GM12878 (cell line): Measurements from ENCODE around the gene ANO3. TPM values are rescaled to one million over a fixed set of nuclear protein-coding genes. Genes with fewer than 3 reads are reported as not detected.

Source experiments
- ATAC-seq: fragments of 200-7000 bp; cut with Tn5 transposase; 3 replicates; pipeline ENCODE4 v1.9.1; 2020; ENCODE audit warnings: mild to moderate bottlenecking, moderate library complexity
- BruUV-seq: library from RNA; stranded (reverse); fragments of 400-500 nt; replicated peaks from 2 replicates; lab custom pipeline; 2021; lab: Mats Ljungman, UMichigan
- CTCF ChIA-PET: fragments of 300-600 bp; sonication (Branson Sonifier 250); formaldehyde crosslinking; extraction: SDS; loops from one replicate; lab custom pipeline; 2021; ENCODE audit warnings: inconsistent platforms; lab: Yijun Ruan, JAX
- POLR2A ChIA-PET: fragments of 350-600 bp; formaldehyde crosslinking; extraction: SDS; loops from one replicate; lab custom pipeline; 2021; ENCODE audit warnings: inconsistent platforms; lab: Charles Lee
- RAD21 ChIA-PET: fragments of 300-600 bp; sonication (Branson Sonifier 250); formaldehyde crosslinking; loops from one replicate; lab custom pipeline; 2023; ENCODE audit warnings: antibody characterized with exemption; ENCODE audit not compliant: unreplicated experiment; lab: Charles Lee
- SMC1A ChIA-PET: fragments of 300-600 bp; sonication (Branson Sonifier 250); formaldehyde crosslinking; loops from one replicate; lab custom pipeline; 2023; ENCODE audit not compliant: unreplicated experiment, uncharacterized antibody; lab: Charles Lee
- DNase-seq: peaks from one replicate; pipeline ENCODE4 v3.0.0-alpha.2; 2011; ENCODE audit warnings: low read depth, low spot score
- FAIRE-seq: peaks from 3 replicates; lab custom pipeline; 2011; peaks lifted over from hg19 to GRCh38; lab: Jason Lieb, UNC
- H2AFZ ChIP-seq: 2 replicates; pipeline ENCODE4 v1.6.0; 2011; ENCODE audit warnings: low read depth, low read length, control low read depth; ENCODE audit not compliant: control insufficient read depth
- H3K27ac ChIP-seq: 2 replicates; pipeline ENCODE4 v1.5.1; 2011; ENCODE audit warnings: control low read depth; ENCODE audit not compliant: control insufficient read depth, insufficient read depth
- H3K27me3 ChIP-seq, 2 experiments: replicated peaks in 1 of 2; 2 replicates each; pipeline versions ENCODE4 v1.6.0 to v1.6.1; 2011; ENCODE audit warnings: low read length in 1 of 2; ENCODE audit not compliant: control insufficient read depth in 2 of 2, insufficient read depth in 2 of 2
- H3K36me3 ChIP-seq, 2 experiments: 2 replicates each; pipeline ENCODE4 v1.5.1; 2011; ENCODE audit warnings: low read length in 1 of 2; ENCODE audit not compliant: control insufficient read depth in 2 of 2, insufficient read depth in 2 of 2
- H3K4me1 ChIP-seq: 2 replicates; pipeline ENCODE4 v1.6.1; 2011; ENCODE audit warnings: mild to moderate bottlenecking, low read length, moderate library complexity, mixed read lengths; ENCODE audit not compliant: control insufficient read depth, insufficient read depth
- H3K4me2 ChIP-seq: 2 replicates; pipeline ENCODE4 v1.6.0; 2011; ENCODE audit warnings: control low read depth; ENCODE audit not compliant: control insufficient read depth, insufficient read depth
- H3K4me3 ChIP-seq: fragments of 200-600 bp; sonication (generic); 2 replicates; pipeline ENCODE4 v1.5.1; 2016
- H3K79me2 ChIP-seq: 2 replicates; pipeline ENCODE4 v1.6.0; 2011; ENCODE audit warnings: low read length; ENCODE audit not compliant: control insufficient read depth, insufficient read depth
- H3K9ac ChIP-seq: 2 replicates; pipeline ENCODE4 v1.8.0; 2011; ENCODE audit warnings: low read length, control low read depth, mixed read lengths; ENCODE audit not compliant: control insufficient read depth, insufficient read depth
- H3K9me3 ChIP-seq: replicated peaks from 3 replicates; pipeline ENCODE4 v1.5.1; 2011; ENCODE audit warnings: mild to moderate bottlenecking, low read length; ENCODE audit not compliant: control insufficient read depth, insufficient read depth
- H4K20me1 ChIP-seq: 2 replicates; pipeline ENCODE4 v1.6.0; 2011; ENCODE audit not compliant: control insufficient read depth, insufficient read depth
- CBFB ChIP-seq: IDR thresholded peaks from 2 replicates; pipeline ENCODE4 v1.6.1; 2016; ENCODE audit warnings: antibody characterized with exemption, low read depth
- CBX3 ChIP-seq: fragments of 200-600 bp; sonication (generic); IDR thresholded peaks from 2 replicates; pipeline ENCODE4 v1.6.1; 2016; ENCODE audit warnings: low read depth, borderline replicate concordance
- CBX5 ChIP-seq: sonication (generic); IDR thresholded peaks from 2 replicates; pipeline ENCODE4 v1.6.1; 2016; ENCODE audit warnings: low read depth, moderate library complexity, mild to moderate bottlenecking, inconsistent platforms
- CEBPB ChIP-seq, 2 experiments: fragments of 150-350 bp in 1 of 2; IDR thresholded peaks; 2 replicates each; pipeline ENCODE4 v1.6.1; 2012 to 2014; ENCODE audit warnings: low read depth in 2 of 2, low read length in 2 of 2, borderline replicate concordance in 1 of 2, inconsistent platforms in 1 of 2
- CUX1 ChIP-seq: IDR thresholded peaks from 2 replicates; pipeline ENCODE4 v1.6.1; 2012; ENCODE audit warnings: improper control_type of control experiment, low read depth, low read length; ENCODE audit not compliant: insufficient replicate concordance
- GABPA ChIP-seq: IDR thresholded peaks from 2 replicates; pipeline ENCODE4 v1.6.1; 2014; ENCODE audit warnings: antibody characterized with exemption, low read depth, mild to moderate bottlenecking, inconsistent platforms
- HDAC2 ChIP-seq: fragments of 200-600 bp; sonication (generic); IDR thresholded peaks from 2 replicates; pipeline ENCODE4 v1.6.1; 2017
- HDAC6 ChIP-seq: fragments of 200-600 bp; sonication (generic); IDR thresholded peaks from one replicate; pipeline ENCODE4 v1.8.0; 2017; ENCODE audit warnings: antibody characterized with exemption; ENCODE audit not compliant: unreplicated experiment
- KLF5 ChIP-seq: fragments of 450-650 bp; IDR thresholded peaks from 2 replicates; pipeline ENCODE4 v1.6.1; 2014; ENCODE audit warnings: mild to moderate bottlenecking; ENCODE audit not compliant: partially characterized antibody
- NBN ChIP-seq: fragments of 450-650 bp; IDR thresholded peaks from 2 replicates; pipeline ENCODE4 v1.6.1; 2016
- NFYA ChIP-seq: IDR thresholded peaks from 2 replicates; pipeline ENCODE4 v1.6.1; 2011; ENCODE audit warnings: low read depth, mild to moderate bottlenecking, low read length, improper control_type of control experiment, borderline replicate concordance
- NR2C2 ChIP-seq: IDR thresholded peaks from 2 replicates; pipeline ENCODE4 v1.6.1; 2011; ENCODE audit warnings: borderline replicate concordance, low read depth; ENCODE audit not compliant: control insufficient read depth, insufficient read length
- SIN3A ChIP-seq: IDR thresholded peaks from 2 replicates; pipeline ENCODE4 v1.6.1; 2012; ENCODE audit warnings: low read depth, low read length, improper control_type of control experiment
- SPI1 ChIP-seq: IDR thresholded peaks from 2 replicates; pipeline ENCODE4 v1.6.1; 2011; ENCODE audit warnings: low read depth, mild to moderate bottlenecking, low read length, moderate library complexity, borderline replicate concordance; ENCODE audit not compliant: insufficient read depth
- TBL1XR1 ChIP-seq: IDR thresholded peaks from 2 replicates; pipeline ENCODE4 v1.6.1; 2012; ENCODE audit warnings: low read depth, low read length, improper control_type of control experiment
- WGBS: methylation state at CpG from one replicate; pipeline ENCODE4 v1.1.6; 2016; ENCODE audit warnings: low lambda C conversion rate; ENCODE audit not compliant: insufficient replicate concordance, insufficient coverage; ENCODE audit errors: missing lambda C conversion rate; 5-methylcytosine and 5-hydroxymethylcytosine counted together
- in situ Hi-C: fragments of 300-500 bp; cut with MboI; formaldehyde crosslinking; loops from 9 replicates; pipeline ENCODE4 v1.14.3; 2018; ENCODE audit warnings: mixed read lengths
- intact Hi-C: fragments of 100-400 bp; cut with micrococcal nuclease; formaldehyde crosslinking; loops from one replicate; pipeline ENCODE4 v1.14.2; 2022; ENCODE audit not compliant: unreplicated experiment
- polyA plus RNA-seq, 11 experiments: library from polyadenylated mRNA; depleted of rRNA in 4 of 11; unstranded in 6 of 11; stranded (reverse) in 5 of 11; fragments of >200 nt; fragmentation: Nextera tagmentation in 4 of 11; fragmentation: Illumina TruSeq in 1 of 11; extraction: Ambion mirVana in 4 of 11; extraction: Trizol in 1 of 11; gene quantifications; 1 replicate in 1 of 11; 2 replicates in 10 of 11; pipeline versions ENCODE4 v1.2.1 to v1.2.3, GENCODE V29; 2011 to 2016; ENCODE audit warnings: inconsistent platforms in 2 of 11, missing spikeins in 2 of 11, low read depth in 1 of 11
- total RNA-seq, 4 experiments: library from RNA; depleted of rRNA in 3 of 4; stranded (reverse); fragments of >200 nt in 3 of 4; fragmentation: Illumina TruSeq in 1 of 4; extraction: Trizol in 1 of 4; gene quantifications; 2 replicates each; pipeline versions ENCODE4 v1.2.1 to v1.2.3, GENCODE V29; 2013 to 2021
- TF ChIP-seq, protein P1 (sequence below): fragments of 450-650 bp; formaldehyde crosslinking; IDR thresholded peaks from 2 replicates; pipeline ENCODE4 v1.4.0; 2020; ENCODE audit warnings: mild to moderate bottlenecking, moderate library complexity

Gene ANO3
- total and polyA plus RNA-seq, 10 of the 15 experiments (the other 5 are each of a cell fraction or from before 2014, with no cell fraction given): 0.13 to 5.9 (median 0.44) TPM

DNA sequence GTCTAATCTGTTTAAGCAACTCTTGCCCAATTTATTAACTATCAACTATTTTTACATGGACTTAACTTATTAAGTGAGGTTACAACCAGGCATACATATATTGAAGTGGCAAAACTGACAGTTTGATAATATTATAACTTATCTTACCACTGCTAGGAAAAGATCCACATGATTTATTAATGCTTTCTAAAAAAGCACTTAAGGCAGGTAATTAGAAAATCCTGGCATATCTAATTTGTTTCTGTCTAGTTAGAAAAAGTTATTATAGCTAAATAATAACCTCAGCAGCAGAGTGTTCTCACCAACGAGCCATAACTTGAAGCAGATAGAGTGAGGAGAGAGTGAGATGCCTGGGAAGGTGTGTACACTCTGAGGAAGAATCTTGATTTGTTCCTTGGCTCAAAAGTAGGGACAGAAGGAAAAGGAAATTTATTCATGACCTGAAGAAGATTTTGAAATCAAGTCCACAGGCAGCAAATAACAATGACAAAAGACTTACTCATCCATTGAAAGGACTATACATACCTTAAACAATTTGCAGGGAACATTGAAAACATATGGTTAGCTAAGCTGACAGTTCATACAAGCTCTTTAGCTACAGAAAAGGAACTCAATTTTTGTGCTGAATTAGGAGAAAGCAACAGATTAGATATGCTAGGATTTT is 247.2 kb downstream of the ANO3 start:
- Histone ChIP-seq H3K27ac (no peak overlapping the region), H3K36me3 (no peaks in the 10 kb centered on the region), H3K4me1 (no peaks in the 10 kb centered on the region), H3K27me3 (no peaks in the 10 kb centered on the region), H3K9me3 (no peaks in the 10 kb centered on the region), H3K4me3 (no peak overlapping the region), H4K20me1 (no peaks in the 10 kb centered on the region), H3K79me2 (no peaks in the 10 kb centered on the region), H3K4me2 (no peak overlapping the region), H3K9ac (no peak overlapping the region), H2AFZ (no peak overlapping the region)
- FAIRE-seq (no peak), DNase-seq (no peak), ATAC-seq (no peak)
- RAD21 ChIA-PET: no interaction called here
- in situ Hi-C loops: no loop called here
- CTCF ChIA-PET: interaction anchor here (1.2 to 1.5 kb wide), 3 partner anchors 11 to 27 kb away, joined by 3 to 6 read pairs (median 3); no protein-coding TSS in a partner anchor
- 6% methylated on average over 1 of the region's 1 CpG for WGBS
- SMC1A ChIA-PET: interaction anchor here (0.8 to 4.0 kb wide), 9 partner anchors 9 to 69 kb away, joined by 3 to 15 read pairs (median 4); no protein-coding TSS in a partner anchor
- intact Hi-C loops: no loop called here
- BruUV-seq: no TSS peak
- POLR2A ChIA-PET: no interaction called here
- TF ChIP-seq SPI1 (no peak), HDAC2 (no peak), NBN (no peak), CUX1 (no peak), HDAC6 (no peak), CBFB (no peak), NFYA (no peak), CBX5 (no peak), TBL1XR1 (no peak), NR2C2 (no peak), CEBPB (IDR thresholded peaks at IDR 0.05; ENCODE audit: borderline replicate concordance in 1 of 2, low read depth in 2 of 2, low read length in 2 of 2) (no peak), GABPA (no peak), CBX3 (no peak), SIN3A (no peak), KLF5 (no peak)
- TF ChIP-seq, protein P1, sequence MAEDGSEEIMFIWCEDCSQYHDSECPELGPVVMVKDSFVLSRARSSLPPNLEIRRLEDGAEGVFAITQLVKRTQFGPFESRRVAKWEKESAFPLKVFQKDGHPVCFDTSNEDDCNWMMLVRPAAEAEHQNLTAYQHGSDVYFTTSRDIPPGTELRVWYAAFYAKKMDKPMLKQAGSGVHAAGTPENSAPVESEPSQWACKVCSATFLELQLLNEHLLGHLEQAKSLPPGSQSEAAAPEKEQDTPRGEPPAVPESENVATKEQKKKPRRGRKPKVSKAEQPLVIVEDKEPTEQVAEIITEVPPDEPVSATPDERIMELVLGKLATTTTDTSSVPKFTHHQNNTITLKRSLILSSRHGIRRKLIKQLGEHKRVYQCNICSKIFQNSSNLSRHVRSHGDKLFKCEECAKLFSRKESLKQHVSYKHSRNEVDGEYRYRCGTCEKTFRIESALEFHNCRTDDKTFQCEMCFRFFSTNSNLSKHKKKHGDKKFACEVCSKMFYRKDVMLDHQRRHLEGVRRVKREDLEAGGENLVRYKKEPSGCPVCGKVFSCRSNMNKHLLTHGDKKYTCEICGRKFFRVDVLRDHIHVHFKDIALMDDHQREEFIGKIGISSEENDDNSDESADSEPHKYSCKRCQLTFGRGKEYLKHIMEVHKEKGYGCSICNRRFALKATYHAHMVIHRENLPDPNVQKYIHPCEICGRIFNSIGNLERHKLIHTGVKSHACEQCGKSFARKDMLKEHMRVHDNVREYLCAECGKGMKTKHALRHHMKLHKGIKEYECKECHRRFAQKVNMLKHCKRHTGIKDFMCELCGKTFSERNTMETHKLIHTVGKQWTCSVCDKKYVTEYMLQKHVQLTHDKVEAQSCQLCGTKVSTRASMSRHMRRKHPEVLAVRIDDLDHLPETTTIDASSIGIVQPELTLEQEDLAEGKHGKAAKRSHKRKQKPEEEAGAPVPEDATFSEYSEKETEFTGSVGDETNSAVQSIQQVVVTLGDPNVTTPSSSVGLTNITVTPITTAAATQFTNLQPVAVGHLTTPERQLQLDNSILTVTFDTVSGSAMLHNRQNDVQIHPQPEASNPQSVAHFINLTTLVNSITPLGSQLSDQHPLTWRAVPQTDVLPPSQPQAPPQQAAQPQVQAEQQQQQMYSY: no peak
